ENCODE results near the gene UBR3. TPM values are rescaled to one million over a fixed set of nuclear protein-coding genes. Genes with fewer than 3 reads are reported as not detected.

Gene UBR3
- total RNA-seq, 6 donors from 2014 or later: 27.8 to 126 (median 44.7) TPM

DNA sequence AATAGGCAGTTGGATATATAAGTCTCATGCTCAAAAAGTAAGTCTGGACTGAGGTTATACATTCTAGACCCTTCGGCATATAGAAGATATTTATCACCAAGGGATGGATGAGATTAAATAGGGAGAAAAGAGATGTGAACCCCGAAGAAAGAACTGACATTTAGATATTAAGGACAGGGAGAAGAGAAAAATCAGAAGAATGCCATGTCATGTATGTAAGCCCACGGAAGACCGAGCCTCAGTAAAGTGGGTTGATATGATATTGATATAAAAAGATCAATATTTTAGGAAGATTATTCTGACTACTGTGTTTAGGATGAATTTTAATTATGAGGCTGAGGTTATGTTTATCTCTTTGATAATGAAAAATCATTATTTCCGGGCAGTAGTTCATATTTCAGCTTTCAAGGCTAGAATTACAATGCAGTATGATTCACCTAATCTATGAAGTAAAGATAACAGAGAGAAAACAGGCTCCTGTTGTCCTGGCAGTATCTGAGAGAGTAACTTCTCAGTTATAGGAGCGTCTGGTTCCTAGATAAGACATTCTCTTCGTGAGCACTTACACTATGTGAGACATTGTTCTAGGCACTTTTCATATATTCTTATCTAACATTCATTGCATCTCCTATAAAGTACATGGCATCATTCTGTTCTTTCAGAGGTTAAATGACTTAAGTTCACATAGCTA lies 83.0 kb downstream of the UBR3 start:
- ATAC-seq (ENCODE audit: low FRiP score in 2 of 2) (no peak), DNase-seq (no peak)
- TF ChIP-seq EP300 (IDR thresholded peaks at IDR 0.05) (no peak), POLR2A (IDR thresholded peaks at IDR 0.05) (no peak), POLR2AphosphoS5 (IDR thresholded peaks at IDR 0.05) (no peak), CTCF (IDR thresholded peaks at IDR 0.05) (no peak)
- H3K4me3 ChIP-seq: no peak overlapping the region
- no peaks in the 10 kb centered on the region for H3K4me1 ChIP-seq
- H3K27me3 ChIP-seq: no peaks in the 10 kb centered on the region
- WGBS, 2 donors: 79 to 81% methylated on average over 7 of the region's 7 CpGs
- H3K36me3 ChIP-seq: peaks cover 0 to 18% (median 0%) of the 10 kb centered on the region in 4 donors
- no peak overlapping the region for H3K27ac ChIP-seq
- no peaks in the 10 kb centered on the region for H3K9me3 ChIP-seq

GRCh38 chr2:169911119-169911518 lies 83.9 kb downstream of the UBR3 start:
- no peak for TF ChIP-seq CTCF (IDR thresholded peaks at IDR 0.05)
- TF ChIP-seq POLR2AphosphoS5 (IDR thresholded peaks at IDR 0.05): no peak
- TF ChIP-seq POLR2A (IDR thresholded peaks at IDR 0.05): no peak
- no peak for TF ChIP-seq EP300 (IDR thresholded peaks at IDR 0.05)
- Histone ChIP-seq H3K9me3 (no peaks in the 10 kb centered on the region), H3K36me3 (peaks cover 0 to 21% (median 1%) of the 10 kb centered on the region in 4 donors), H3K4me1 (no peaks in the 10 kb centered on the region), H3K27ac (no peak overlapping the region), H3K4me3 (no peak overlapping the region), H3K27me3 (no peaks in the 10 kb centered on the region)
- no peak for ATAC-seq (ENCODE audit: low FRiP score in 2 of 2)
- no peak for DNase-seq
- 95 to 96% methylated on average over 1 of the region's 1 CpG for WGBS, 2 donors

- H3K27me3 ChIP-seq: no peaks in the 10 kb centered on the region
- H3K36me3 ChIP-seq: peaks cover 4 to 18% (median 6%) of the 10 kb centered on the region in 4 donors
- no peaks in the 10 kb centered on the region for H3K4me1 ChIP-seq
- no peak overlapping the region for H3K4me3 ChIP-seq
- ATAC-seq (ENCODE audit: low FRiP score in 2 of 2): no peak
- no peak overlapping the region for H3K27ac ChIP-seq
- TF ChIP-seq EP300 (IDR thresholded peaks at IDR 0.05) (no peak), CTCF (IDR thresholded peaks at IDR 0.05) (no peak), POLR2AphosphoS5 (IDR thresholded peaks at IDR 0.05) (no peak), POLR2A (IDR thresholded peaks at IDR 0.05) (no peak)
- no peak for DNase-seq
- H3K9me3 ChIP-seq: no peaks in the 10 kb centered on the region
Measured at GRCh38 chr2:169916623-169917022, 89.4 kb downstream of the UBR3 start.

- H3K27ac ChIP-seq: no peak overlapping the region
- H3K36me3 ChIP-seq: peaks cover 0 to 24% (median 5%) of the 10 kb centered on the region in 4 donors
- ATAC-seq (ENCODE audit: low FRiP score in 2 of 2) (no peak), DNase-seq (no peak)
- H3K4me3 ChIP-seq: no peak overlapping the region
- no peaks in the 10 kb centered on the region for H3K27me3 ChIP-seq
- H3K9me3 ChIP-seq: no peaks in the 10 kb centered on the region
- H3K4me1 ChIP-seq: peaks cover 0 to 8% (median 0%) of the 10 kb centered on the region in 4 donors
- TF ChIP-seq EP300 (IDR thresholded peaks at IDR 0.05): no peak
- TF ChIP-seq POLR2A (IDR thresholded peaks at IDR 0.05): no peak
- TF ChIP-seq CTCF (IDR thresholded peaks at IDR 0.05): no peak
- no peak for TF ChIP-seq POLR2AphosphoS5 (IDR thresholded peaks at IDR 0.05)
Measured at GRCh38 chr2:169923977-169924376, 96.7 kb downstream of the UBR3 start.

- WGBS, 2 donors: 94 to 97% methylated on average over 2 of the region's 2 CpGs
- ATAC-seq (ENCODE audit: low FRiP score in 2 of 2) (no peak), DNase-seq (no peak)
- Histone ChIP-seq H3K9me3 (no peaks in the 10 kb centered on the region), H3K4me1 (peaks cover 0 to 8% (median 0%) of the 10 kb centered on the region in 4 donors), H3K36me3 (peaks cover 0 to 26% (median 5%) of the 10 kb centered on the region in 4 donors), H3K4me3 (no peak overlapping the region), H3K27me3 (no peaks in the 10 kb centered on the region), H3K27ac (no peak overlapping the region)
- TF ChIP-seq CTCF (IDR thresholded peaks at IDR 0.05) (no peak), EP300 (IDR thresholded peaks at IDR 0.05) (no peak), POLR2A (IDR thresholded peaks at IDR 0.05) (no peak), POLR2AphosphoS5 (IDR thresholded peaks at IDR 0.05) (no peak)
Measured at GRCh38 chr2:169925968-169926367, 98.7 kb downstream of the UBR3 start.
